Amygdala (tissue), 56 donors: Measurements from ENCODE around the gene ADD2.
"Not testable (repeated sequence)": the region's sequence is repeated elsewhere in the genome, so short reads cannot be mapped to it uniquely, and the experiment has no call there.

Experiments
- DNase-seq, 56 donors: peaks; one replicate each; lab custom pipeline; 2025; lab: John Stamatoyannopoulos, UW

Gene ADD2

DNA sequence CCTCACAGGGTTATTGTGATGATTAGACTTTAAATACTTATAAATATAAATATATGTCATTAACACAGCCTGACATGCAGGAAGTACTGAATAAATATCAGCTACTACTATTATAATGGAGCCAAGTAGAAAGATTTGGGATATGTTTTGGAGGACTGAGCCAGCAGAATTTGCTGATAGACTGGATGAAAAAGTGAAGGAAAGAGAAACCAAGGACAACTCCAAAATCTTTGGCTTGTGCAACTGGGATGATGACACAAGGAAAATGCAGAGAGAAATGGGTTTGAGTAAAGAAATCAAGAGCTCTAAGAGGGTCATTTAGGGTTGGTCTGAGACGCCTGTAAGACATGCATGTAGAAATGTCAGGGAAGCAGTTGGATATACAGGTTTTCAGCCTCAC lies 15.6 kb downstream of the ADD2 start:
- no peak for DNase-seq

DNA sequence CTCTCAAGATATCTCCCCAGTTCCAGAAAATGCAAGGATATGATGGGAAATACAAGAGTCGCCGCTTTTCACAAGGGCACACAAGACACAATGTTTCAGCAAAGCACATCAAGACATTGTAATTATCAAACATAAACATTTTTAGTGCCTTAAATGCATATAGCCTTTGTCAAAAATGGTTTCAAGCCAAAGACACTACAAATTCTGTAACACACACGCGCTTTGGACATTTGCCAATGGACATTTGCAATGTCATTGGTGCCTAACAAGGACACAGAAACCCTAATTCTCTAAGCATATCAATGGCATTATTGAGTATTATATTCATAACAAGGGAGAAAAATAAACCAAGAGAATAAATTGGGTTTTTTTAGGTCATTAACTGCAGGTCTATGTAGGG lies 16.1 kb downstream of the ADD2 start:
- no peak for DNase-seq

DNA sequence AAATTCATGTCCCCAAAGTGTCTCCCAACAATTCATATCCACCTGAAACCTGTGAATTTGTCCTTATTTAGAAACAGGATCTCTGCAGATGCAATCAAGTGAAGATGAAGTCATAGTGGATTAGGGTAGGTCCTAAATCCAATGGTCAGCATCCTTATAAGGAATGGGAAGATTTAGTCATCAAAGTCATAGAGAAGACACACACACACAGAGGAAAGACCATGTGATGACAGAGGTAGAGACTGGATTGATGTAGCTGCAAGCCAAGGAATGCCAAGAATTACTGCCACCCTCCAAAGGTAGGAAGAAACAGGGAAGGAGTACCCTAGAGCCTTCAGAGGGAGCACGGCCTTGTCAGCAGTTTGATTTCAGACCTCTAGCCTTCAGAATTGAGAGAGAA lies 17.7 kb downstream of the ADD2 start:
- no peak for DNase-seq

DNA sequence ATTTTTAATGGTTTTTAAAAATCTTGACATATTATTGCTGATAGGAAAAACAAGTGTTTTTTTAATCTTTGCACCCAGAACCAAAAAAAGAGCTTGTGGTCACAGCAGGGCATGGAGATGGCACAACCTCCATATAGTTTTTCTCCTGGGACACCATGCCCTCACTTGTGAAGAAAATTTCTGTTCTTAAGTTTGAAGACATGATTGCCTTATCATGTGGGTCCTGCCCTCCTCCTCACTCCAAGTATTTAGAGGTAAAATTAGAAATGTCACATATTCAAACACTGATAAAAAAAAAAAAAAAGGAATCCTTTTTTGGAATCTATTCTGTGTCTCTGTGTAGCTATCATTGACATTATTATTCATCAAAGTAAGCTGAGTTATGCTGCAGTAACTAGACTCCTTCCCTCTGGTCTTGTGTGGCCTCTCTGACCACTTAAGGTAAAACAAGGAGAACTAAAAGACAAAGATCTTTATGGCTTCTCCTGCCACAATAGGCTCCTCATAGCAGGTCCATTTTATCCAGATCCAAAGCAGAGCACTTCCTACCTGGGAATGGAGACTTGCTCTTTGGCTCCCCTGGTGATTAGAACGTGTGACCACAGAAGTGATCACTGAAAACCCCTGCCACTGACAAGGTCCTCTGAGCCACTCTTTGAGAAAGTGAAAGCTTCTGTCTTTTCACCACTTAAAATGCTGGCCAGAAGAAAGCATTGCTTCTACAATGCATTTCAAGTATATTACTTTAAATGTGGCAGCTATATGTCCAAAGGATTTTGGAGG lies 19.8 kb downstream of the ADD2 start:
- no peak for DNase-seq

DNA sequence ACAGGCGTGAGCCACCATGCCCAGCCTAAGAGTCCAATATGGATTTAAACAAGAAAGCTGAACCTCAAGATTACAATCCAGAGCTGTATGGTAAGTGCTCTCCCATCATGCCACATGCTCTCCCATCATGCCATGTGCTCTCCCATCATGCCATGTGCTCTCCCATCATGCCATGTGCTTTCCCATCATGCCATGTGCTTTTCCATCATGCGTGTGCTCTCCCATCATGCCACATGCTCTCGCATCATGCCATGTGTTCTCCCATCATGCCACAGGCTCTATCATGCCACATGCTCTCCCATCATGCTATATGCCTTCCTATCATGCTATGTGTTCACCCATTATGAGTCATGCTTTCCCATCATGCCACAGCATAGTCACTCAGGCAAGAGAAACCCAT lies 20.7 kb downstream of the ADD2 start:
- no peak for DNase-seq

DNA sequence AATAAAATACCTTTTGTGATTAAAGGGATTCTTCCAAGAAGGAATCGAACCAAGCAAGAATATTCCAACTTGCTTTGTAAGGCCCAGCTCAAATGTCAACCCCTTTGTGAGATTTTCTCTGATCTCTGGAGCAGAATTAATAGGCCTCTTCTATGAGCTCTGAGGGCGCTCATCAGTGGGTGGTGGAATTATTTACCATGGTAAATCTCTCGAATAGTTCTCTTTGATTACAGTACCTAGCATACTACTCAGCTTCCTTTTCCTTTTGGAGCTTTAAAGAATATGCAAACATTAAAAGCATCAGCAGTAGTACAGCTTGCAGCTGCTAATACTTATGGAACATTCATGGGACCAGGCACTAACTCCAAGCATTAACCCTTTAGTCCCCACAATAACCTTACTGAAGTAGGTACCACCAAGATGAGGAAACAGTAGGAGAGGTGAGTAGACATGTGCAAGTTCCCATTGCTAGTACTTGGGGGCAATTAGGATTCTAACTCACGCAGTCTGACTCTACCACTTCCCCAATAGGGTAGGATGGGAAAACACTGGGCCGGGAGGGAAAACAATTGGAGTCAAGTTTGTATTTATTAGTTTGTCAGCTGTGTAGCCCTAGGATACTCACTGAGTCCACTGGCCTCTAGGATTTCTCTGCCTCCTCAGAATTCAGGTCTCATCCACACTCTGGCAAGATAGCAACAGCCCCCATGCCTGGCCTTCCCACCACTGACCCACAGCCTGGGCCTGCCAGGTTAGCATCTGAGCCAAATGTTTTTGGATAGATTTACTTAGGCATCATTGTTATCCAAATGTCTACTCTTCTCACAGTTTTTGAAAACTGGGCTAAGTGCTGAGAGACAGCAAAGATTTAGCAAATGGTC lies 21.7 kb downstream of the ADD2 start:
- DNase-seq: peak in 1 of 56 donors; percentile 11

DNA sequence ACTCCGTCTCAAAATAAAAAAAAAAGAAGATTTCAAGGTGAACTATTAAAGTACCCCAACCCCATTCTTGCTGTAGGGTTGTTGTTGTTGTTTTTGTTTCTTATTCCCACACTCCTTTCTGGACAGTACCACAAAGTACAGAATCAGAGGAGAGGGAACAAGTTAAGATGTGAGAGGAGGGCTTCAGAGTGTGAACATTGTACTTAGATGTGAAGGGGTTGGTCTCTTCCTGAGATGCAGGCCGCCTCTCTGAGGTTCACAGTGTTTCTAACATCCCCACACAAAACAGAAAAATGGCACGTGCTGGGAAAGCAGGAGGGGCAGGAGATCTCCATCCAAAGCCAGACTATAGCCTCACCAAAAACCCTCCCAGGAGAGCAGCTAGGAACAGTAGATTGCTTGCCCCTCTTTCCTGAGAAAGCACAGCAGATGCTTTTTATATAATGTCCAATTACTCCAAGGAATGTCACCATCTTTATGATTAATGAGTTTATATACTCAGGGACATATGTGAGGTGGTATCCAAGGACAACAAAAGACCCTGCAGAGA lies 22.6 kb downstream of the ADD2 start:
- no peak for DNase-seq

DNA sequence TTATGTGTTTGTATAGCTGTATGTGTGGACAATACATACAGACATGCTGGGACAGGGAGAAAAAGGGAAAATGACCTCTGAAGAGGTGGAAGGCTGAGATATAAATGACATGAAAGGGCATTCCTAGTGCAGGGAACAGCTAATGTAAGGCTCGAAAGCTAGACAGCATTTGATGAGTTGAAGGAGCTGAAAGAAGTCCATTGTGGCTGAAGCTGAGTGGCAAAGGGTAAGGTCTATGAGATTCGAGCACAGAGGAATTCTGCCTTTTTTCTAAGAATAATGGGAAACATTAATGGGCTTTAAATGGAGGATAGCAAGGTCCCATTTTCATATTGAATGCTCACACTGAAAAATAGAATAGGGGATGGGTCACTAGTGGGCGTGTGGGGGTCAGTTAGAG lies 23.6 kb downstream of the ADD2 start:
- DNase-seq: no peak

DNA sequence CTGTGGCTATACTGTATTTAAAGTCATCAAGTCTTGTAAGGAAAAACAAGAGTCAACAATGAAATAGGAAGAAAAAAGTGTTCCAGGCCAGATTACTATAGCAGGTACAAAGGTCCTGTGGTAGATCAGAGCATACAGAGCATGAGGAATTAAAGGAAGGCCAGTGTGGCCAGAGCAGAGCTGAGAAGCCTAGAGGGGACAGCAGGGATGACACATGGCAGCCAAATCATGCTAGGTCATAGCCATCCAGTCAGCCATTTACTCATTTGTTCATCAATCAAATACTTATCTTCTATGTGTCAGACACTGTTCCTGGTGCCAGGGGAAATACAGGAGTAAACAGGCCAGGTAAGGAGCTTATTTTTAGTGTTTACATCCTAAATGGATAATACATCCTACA lies 24.3 kb downstream of the ADD2 start:
- DNase-seq: no peak

DNA sequence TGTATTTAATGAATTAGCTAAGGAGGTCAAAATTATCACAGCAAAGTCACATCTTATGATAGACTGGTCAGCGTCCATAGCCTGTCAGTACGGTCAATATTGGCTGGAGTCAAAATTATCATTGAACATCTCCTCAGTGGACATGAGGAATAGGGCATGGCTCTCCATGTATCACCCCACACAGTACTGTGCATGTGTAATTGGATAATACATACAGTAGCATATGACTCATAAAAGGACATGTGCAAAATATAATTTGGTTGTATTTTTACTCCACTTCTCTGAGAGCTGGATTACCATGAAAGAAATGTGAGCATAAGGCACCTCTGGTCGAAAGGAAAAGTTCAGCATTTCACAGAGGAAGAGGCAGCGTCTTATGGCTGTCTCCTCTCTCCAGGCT lies 24.9 kb downstream of the ADD2 start:
- no peak for DNase-seq

DNA sequence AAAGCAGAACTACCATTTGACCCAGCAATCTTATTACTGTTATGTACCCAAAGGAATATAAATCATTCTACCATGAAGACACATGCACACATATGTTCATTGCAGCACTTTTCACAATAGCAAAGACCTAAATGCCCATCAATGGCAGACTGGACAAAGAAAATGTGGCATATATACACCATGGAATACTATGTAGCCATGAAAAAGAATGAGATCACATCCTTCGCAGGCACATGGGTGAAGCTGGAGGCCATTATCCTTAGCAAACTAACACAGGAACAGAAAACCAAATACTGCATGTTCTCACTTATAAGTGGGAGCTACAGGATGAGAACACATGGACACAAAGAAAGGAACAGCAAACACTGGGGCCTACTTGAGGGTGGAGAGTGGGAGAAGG lies 28.5 kb downstream of the ADD2 start:
- DNase-seq: not testable (repeated sequence)

DNA sequence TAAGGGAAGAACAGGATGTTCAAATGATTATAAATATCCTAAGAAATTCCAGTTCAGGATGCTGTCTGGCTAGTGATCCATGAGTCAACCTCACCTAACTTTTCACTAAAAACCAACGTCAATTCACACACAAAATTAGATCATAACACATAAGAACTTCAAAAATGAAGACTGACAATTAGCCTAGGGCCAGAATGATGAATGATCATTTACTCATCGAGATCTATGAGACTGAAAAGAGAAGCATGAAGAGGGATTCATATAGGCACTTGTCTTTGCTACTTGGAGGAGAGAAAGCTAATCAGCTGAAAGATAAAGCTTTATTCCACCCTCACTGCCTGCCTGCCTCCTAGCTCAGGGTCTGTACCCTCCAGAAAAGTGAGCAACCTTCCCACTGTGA lies 29.8 kb downstream of the ADD2 start:
- DNase-seq: no peak

DNA sequence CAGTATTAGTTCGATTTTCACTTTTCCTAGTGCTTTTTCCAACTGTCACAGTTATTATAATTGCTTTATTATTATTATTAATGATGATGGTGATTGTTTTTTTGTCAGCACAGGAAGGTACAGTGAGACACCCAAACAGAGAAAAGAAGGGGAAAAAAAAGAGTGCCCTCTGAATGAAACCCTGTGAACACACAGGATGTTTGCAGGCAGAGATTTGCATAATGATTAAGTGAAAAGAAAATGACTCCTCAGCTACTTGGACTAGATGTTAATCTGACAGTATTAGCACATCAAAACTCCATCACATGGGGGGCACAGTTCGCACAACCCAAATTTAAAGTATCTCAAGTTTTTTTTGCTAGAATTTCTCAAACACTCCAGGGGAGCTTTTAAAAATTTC lies 32.9 kb downstream of the ADD2 start:
- DNase-seq: no peak

DNA sequence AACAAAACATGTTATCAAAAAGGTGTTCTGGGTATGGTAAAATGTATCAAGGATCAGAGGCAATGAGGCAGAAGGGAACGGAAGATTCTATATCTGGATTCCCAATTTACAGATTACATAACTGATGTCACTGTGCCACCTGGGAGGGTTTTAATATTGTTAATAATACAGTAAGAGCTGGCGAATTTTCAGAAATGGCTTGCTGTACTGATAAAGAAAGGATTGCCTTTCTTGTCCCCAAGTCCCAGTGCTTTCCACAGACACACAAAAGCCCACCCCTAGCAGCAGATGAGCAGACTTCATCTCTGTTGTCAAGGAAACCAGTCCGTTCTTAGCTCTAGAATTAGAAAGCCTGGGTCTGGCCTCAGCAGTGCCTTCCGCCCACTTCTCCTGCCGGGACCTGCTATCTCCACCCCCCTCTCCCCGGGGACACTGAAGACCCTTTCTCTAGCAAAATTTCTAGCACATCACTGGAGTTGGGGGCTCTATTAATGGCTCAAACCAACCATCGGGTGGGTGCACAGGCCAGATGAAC lies 34.3 kb downstream of the ADD2 start:
- DNase-seq: peak in 5 of 56 donors; percentile 5 to 37 (median 12)

DNA sequence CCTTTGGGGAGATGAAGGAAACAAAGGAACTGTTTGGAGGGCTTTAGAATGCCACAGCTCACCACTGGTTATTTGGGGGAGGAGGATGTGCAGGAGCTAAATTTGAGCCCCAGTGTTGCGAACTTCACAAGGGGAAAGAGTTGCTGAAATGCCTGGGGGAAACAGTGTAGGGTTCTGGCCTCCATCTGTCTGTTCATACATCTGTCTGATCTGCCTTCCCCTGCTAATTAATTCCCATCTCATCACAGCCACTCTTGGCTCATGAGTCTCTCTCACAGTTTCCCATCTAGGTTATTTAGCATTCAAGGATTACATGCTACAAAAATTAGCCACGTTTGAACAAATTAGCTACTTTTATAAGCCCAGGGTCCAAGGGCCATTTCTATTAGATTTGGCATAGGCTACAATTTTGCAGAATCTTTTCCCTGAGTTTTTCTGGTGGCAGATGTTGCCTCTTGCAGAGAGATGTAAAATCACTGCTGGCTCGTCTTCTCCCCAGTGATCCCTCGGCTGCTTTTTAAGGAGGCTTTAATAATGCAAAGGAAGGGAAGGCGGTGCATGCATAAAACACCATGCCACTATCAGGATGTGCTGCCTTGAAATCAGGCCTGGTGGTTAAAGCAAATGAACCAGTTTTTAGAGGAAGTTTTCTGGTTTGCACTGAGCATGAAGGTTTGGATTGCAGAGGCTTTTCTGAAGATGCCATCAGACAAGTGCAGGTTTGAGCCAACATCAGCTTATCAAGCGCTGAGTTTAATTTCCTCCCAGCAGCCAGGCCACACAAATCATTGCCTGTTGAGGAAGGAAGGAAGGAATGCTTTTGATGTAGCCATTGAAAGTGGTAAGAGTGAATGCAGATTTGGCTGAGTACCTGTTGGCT lies 35.0 kb downstream of the ADD2 start:
- DNase-seq: no peak

DNA sequence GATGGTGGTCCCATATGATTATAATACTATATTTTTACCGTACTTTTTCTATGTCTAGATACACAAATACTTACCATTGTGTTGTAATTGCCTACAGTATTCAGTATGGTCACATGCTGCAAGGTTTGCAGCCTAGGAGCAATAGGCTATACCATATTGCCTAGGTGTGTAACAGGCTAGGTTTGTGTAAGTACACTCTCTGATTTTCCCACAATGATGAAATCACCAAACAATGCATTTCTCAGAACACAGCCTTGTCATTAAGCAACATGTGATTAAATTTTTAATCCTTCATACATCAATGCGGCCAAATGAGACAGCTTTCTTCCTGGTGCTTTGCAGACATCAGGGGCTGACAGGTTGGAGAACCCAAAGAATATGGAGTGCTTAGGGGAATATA lies 37.3 kb downstream of the ADD2 start:
- DNase-seq: no peak

DNA sequence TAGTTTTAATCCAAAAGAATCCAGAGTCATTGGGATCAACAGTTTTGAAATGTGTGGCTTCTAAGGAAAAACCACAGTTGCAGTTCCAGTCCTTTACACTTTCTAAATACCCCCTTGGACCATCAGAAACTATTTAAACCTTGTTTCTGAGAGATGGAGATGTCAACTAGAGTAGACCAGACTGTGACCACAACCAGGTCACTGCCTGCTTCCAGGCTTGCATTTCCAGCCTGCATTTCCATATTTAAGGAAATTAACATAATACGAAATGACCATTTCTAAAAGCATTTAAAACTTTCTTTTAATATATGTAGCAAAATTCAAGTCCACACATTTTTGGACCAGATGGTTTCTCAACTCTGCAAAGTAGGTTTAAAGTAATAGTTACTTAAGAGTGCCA lies 38.4 kb downstream of the ADD2 start:
- DNase-seq: no peak

DNA sequence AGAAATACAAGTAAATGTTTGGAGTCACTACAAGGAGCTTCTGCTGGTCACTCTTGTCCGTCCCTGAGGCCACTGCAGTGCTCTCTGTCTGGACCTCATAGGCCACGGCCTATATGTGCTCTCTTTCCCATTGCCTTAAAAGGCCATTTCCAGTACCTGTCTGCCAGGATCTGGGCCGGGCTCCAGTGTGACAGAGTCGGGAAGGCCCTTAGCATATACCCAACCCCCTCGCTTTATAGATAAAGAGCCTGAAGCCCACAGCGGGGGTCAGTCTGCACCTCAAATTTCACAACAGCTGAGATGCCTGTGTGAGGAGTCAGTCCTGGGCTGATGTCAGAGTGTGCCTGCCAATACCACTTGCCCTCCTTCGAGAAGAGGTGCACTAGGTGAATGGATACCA lies 39.9 kb downstream of the ADD2 start:
- no peak for DNase-seq

DNA sequence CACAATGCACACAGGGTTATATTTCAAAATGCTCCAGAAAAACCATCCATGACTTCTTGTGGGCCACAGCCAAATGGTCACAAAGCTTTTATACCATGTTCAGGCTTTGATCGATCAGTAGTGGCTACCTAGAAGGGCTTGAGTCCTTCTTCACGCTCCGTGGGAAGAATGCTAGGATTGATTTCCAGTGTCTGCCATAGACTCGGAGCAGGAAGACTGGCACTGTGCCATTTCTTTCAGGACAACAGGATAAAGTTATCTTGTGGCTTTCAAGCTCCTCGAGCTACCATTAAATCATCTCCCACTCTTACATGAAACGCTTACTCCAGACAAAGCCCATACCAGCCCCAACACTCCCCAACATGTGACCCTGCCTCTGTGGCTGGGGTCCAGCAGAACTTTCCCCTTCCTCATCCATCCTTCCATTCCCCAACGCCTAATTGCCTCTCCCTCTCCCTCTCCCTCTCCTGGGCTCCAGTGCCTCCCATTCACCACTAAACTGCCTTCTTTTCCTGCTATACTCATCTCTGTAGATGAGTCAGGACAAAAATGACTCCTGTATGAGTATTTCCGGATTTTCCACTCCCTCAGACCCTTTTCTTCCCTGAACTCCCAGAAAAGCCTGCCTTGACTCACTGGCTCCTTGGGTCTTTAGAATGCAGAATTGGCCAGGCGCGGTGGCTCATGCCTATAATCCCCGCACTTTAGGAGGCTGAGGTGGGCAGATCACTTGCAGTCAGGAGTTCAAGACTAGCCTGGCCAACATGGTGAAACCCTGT lies 40.9 kb downstream of the ADD2 start:
- DNase-seq: no peak

DNA sequence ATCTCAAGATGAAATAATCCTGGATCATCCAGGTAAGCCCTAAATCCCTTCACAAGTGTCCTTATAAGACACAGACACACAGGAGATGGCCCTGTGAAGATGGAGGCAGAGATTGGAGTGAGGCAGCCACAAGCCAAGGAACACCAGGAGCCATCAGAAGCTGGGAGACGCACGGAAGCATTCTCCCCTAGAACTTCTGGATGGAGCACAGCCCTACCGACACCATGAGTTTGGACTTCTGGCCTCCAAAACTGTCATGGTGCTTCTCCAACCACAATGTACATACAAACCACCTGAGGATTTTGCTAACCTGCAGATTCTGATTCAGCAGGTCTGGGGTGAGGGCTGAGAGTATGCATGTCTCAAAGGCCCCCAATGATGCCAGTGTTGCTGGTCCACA lies 42.5 kb downstream of the ADD2 start:
- no peak for DNase-seq
